MCF 10A (cell line): ENCODE results near the gene BARHL1. TPM values are rescaled to one million over a fixed set of nuclear protein-coding genes. Genes with fewer than 3 reads are reported as not detected.

Experiments
- BruUV-seq: library from RNA; stranded (reverse); fragments of 400-500 nt; replicated peaks from 2 replicates; lab custom pipeline; 2021; lab: Mats Ljungman, UMichigan
- CTCF ChIA-PET: fragments of 300-600 bp; sonication (Branson Sonifier 250); formaldehyde crosslinking; extraction: SDS; loops from one replicate; lab custom pipeline; 2021; ENCODE audit warnings: antibody characterized with exemption, inconsistent platforms; lab: Yijun Ruan, JAX
- POLR2A ChIA-PET: fragments of 300-600, 350-650 bp; sonication (Branson Sonifier 250); formaldehyde crosslinking; extraction: SDS; loops from one replicate; lab custom pipeline; 2020; ENCODE audit warnings: antibody characterized with exemption, inconsistent platforms; lab: Yijun Ruan, JAX
- DNase-seq: peaks from one replicate; pipeline ENCODE4 v3.0.0-alpha.2; 2018; ENCODE audit not compliant: unreplicated experiment
- H3K27ac Mint-ChIP-seq: one replicate; pipeline ENCODE4 v1.8.0; 2022; ENCODE audit warnings: mild to moderate bottlenecking, low read depth, mixed read lengths; ENCODE audit not compliant: unreplicated experiment
- H3K27me3 Mint-ChIP-seq: one replicate; pipeline ENCODE4 v1.8.0; 2022; ENCODE audit warnings: mixed read lengths; ENCODE audit not compliant: insufficient read depth, unreplicated experiment
- H3K36me3 Mint-ChIP-seq: one replicate; pipeline ENCODE4 v1.8.0; 2022; ENCODE audit warnings: mild to moderate bottlenecking, moderate library complexity, mixed read lengths; ENCODE audit not compliant: insufficient read depth, unreplicated experiment
- H3K4me1 Mint-ChIP-seq: one replicate; pipeline ENCODE4 v1.8.0; 2022; ENCODE audit warnings: mixed read lengths; ENCODE audit not compliant: insufficient read depth, unreplicated experiment
- H3K4me3 Mint-ChIP-seq: one replicate; pipeline ENCODE4 v1.8.0; 2022; ENCODE audit warnings: mild to moderate bottlenecking, moderate library complexity, mixed read lengths; ENCODE audit not compliant: unreplicated experiment
- H3K9me3 Mint-ChIP-seq: one replicate; pipeline ENCODE4 v1.8.0; 2022; ENCODE audit warnings: mixed read lengths; ENCODE audit not compliant: unreplicated experiment
- CTCF ChIP-seq: fragments of 200-600 bp; IDR thresholded peaks from one replicate; pipeline ENCODE4 v1.8.0; 2022; ENCODE audit warnings: antibody characterized with exemption, mild to moderate bottlenecking; ENCODE audit not compliant: unreplicated experiment
- intact Hi-C: fragments of 100-400 bp; cut with micrococcal nuclease; formaldehyde crosslinking; loops from 2 replicates; pipeline ENCODE4 v1.14.1; 2022
- total RNA-seq: library from RNA; stranded (reverse); gene quantifications from 2 replicates; pipeline ENCODE4 v1.2.3, GENCODE V29; 2022

Gene BARHL1
- total RNA-seq, 1 experiment from 2014 or later: not detected

GRCh38 chr9:132589148-132590036 lies 7.0 kb downstream of the BARHL1 start:
- H3K27ac Mint-ChIP-seq: no peak overlapping the region
- BruUV-seq: no TSS peak
- no peak for DNase-seq
- intact Hi-C loops: no loop called here
- CTCF ChIA-PET: no interaction called here
- POLR2A ChIA-PET: no interaction called here
- H3K36me3 Mint-ChIP-seq: peaks cover 23% of the 10 kb centered on the region
- TF ChIP-seq CTCF: no peak
- H3K4me1 Mint-ChIP-seq: no peaks in the 10 kb centered on the region
- H3K4me3 Mint-ChIP-seq: no peak overlapping the region
- no peaks in the 10 kb centered on the region for H3K9me3 Mint-ChIP-seq
- H3K27me3 Mint-ChIP-seq: peaks cover under 1% of the 10 kb centered on the region

- CTCF ChIA-PET: no interaction called here
- Mint-ChIP-seq H3K27ac (no peak overlapping the region), H3K27me3 (no peaks in the 10 kb centered on the region), H3K4me3 (no peak overlapping the region), H3K9me3 (no peaks in the 10 kb centered on the region), H3K4me1 (no peaks in the 10 kb centered on the region), H3K36me3 (peaks cover 29% of the 10 kb centered on the region)
- intact Hi-C loops: no loop called here
- BruUV-seq: no TSS peak
- POLR2A ChIA-PET: no interaction called here
- DNase-seq: no peak
- TF ChIP-seq CTCF: no peak
Measured at GRCh38 chr9:132590037-132590317, 7.6 kb downstream of the BARHL1 start.

- CTCF ChIA-PET: no interaction called here
- H3K9me3 Mint-ChIP-seq: no peaks in the 10 kb centered on the region
- H3K4me1 Mint-ChIP-seq: no peaks in the 10 kb centered on the region
- no peaks in the 10 kb centered on the region for H3K27me3 Mint-ChIP-seq
- intact Hi-C loops: no loop called here
- no TSS peak for BruUV-seq
- H3K36me3 Mint-ChIP-seq: peaks cover 34% of the 10 kb centered on the region
- H3K27ac Mint-ChIP-seq: no peak overlapping the region
- POLR2A ChIA-PET: interaction anchor here (0.7 kb wide), 1 partner anchor 355 kb away, joined by 3 read pairs; no protein-coding TSS in a partner anchor
- DNase-seq: no peak
- TF ChIP-seq CTCF: no peak
- H3K4me3 Mint-ChIP-seq: no peak overlapping the region
Measured at GRCh38 chr9:132590318-132591182, 8.1 kb downstream of the BARHL1 start.

- H3K27me3 Mint-ChIP-seq: no peaks in the 10 kb centered on the region
Measured at GRCh38 chr9:132591244-132591643, 8.8 kb downstream of the BARHL1 start.

More at GRCh38 chr9:132591244-132591643, 8.8 kb downstream of the BARHL1 start:
- ChIA-PET CTCF (no interaction called here), POLR2A (interaction anchor here (0.7 kb wide), 1 partner anchor 354 kb away, joined by 3 read pairs; no protein-coding TSS in a partner anchor)
- no peaks in the 10 kb centered on the region for H3K4me1 Mint-ChIP-seq
- TF ChIP-seq CTCF: no peak
- no peaks in the 10 kb centered on the region for H3K9me3 Mint-ChIP-seq
- H3K27ac Mint-ChIP-seq: no peak overlapping the region
- H3K4me3 Mint-ChIP-seq: no peak overlapping the region
- H3K36me3 Mint-ChIP-seq: peaks cover 41% of the 10 kb centered on the region
- intact Hi-C loops: no loop called here
- no TSS peak for BruUV-seq
- no peak for DNase-seq
